ENCODE data around the gene OLFML3.

The OLFML3 gene

DNA sequence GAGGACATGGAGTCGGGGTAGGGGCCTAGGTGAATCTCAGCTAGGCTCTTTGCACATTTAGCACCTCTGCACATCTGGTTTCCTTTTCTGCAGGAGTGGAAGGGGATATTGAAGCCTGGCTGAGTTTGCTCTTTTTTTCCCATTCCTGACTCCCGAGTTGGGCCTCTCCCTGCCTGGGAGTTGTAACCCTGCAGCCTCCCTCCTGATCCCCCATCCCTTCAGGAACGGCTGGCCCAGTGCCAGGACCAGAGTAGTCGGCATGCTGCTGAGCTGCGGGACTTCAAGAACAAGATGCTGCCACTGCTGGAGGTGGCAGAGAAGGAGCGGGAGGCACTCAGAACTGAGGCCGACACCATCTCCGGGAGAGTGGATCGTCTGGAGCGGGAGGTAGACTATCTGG lies 836 bp downstream of the OLFML3 start:
- H4K20me1 ChIP-seq (ENCODE audit: insufficient read depth, low read length): no peaks in the 10 kb centered on the region
- DNase-seq (no peak), ATAC-seq (ENCODE audit: insufficient read depth, low read depth) (no peak)
- no peaks in the 10 kb centered on the region for H3K9me3 ChIP-seq (ENCODE audit: insufficient read depth, low read length, severe bottlenecking)
- no peaks in the 10 kb centered on the region for H3K79me2 ChIP-seq (ENCODE audit: insufficient read depth, low read length)
- TF ChIP-seq, protein P1, sequence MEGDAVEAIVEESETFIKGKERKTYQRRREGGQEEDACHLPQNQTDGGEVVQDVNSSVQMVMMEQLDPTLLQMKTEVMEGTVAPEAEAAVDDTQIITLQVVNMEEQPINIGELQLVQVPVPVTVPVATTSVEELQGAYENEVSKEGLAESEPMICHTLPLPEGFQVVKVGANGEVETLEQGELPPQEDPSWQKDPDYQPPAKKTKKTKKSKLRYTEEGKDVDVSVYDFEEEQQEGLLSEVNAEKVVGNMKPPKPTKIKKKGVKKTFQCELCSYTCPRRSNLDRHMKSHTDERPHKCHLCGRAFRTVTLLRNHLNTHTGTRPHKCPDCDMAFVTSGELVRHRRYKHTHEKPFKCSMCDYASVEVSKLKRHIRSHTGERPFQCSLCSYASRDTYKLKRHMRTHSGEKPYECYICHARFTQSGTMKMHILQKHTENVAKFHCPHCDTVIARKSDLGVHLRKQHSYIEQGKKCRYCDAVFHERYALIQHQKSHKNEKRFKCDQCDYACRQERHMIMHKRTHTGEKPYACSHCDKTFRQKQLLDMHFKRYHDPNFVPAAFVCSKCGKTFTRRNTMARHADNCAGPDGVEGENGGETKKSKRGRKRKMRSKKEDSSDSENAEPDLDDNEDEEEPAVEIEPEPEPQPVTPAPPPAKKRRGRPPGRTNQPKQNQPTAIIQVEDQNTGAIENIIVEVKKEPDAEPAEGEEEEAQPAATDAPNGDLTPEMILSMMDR (IDR thresholded peaks at IDR 0.05; ENCODE audit: borderline replicate concordance, extremely low read depth, low read length, poor library complexity, severe bottlenecking): no peak
- no peak for TF ChIP-seq EZH2 (IDR thresholded peaks at IDR 0.05; ENCODE audit: borderline replicate concordance, low read depth, low read length, severe bottlenecking)
- H3K4me3 ChIP-seq (ENCODE audit: low read depth in 1 of 2, low read length in 2 of 2): no peak overlapping the region
- H2AFZ ChIP-seq (ENCODE audit: low read depth, low read length): no peak overlapping the region
- H3K27ac ChIP-seq (ENCODE audit: low read length): no peak overlapping the region
- H3K27me3 ChIP-seq (ENCODE audit: insufficient read depth, low read length, poor library complexity): no peaks in the 10 kb centered on the region
- no peak overlapping the region for H3K4me2 ChIP-seq (ENCODE audit: insufficient read depth, low read length)
- H3K36me3 ChIP-seq (ENCODE audit: insufficient read depth, low read length): peaks cover 8% of the 10 kb centered on the region
- no peaks in the 10 kb centered on the region for H3K4me1 ChIP-seq (ENCODE audit: insufficient read depth, low read length)
- no peak overlapping the region for H3K9ac ChIP-seq (ENCODE audit: low read depth, low read length)

- no peaks in the 10 kb centered on the region for H3K79me2 ChIP-seq (ENCODE audit: insufficient read depth, low read length)
- no peaks in the 10 kb centered on the region for H3K9me3 ChIP-seq (ENCODE audit: insufficient read depth, low read length, severe bottlenecking)
- H3K4me3 ChIP-seq (ENCODE audit: low read depth in 1 of 2, low read length in 2 of 2): no peak overlapping the region
- TF ChIP-seq EZH2 (IDR thresholded peaks at IDR 0.05; ENCODE audit: borderline replicate concordance, low read depth, low read length, severe bottlenecking): no peak
- TF ChIP-seq, protein P1 (IDR thresholded peaks at IDR 0.05; ENCODE audit: borderline replicate concordance, extremely low read depth, low read length, poor library complexity, severe bottlenecking): no peak
- H2AFZ ChIP-seq (ENCODE audit: low read depth, low read length): no peak overlapping the region
- no peaks in the 10 kb centered on the region for H3K27me3 ChIP-seq (ENCODE audit: insufficient read depth, low read length, poor library complexity)
- H4K20me1 ChIP-seq (ENCODE audit: insufficient read depth, low read length): no peaks in the 10 kb centered on the region
- no peak overlapping the region for H3K4me2 ChIP-seq (ENCODE audit: insufficient read depth, low read length)
- H3K27ac ChIP-seq (ENCODE audit: low read length): no peak overlapping the region
- H3K4me1 ChIP-seq (ENCODE audit: insufficient read depth, low read length): no peaks in the 10 kb centered on the region
- ATAC-seq (ENCODE audit: insufficient read depth, low read depth) (no peak), DNase-seq (no peak)
- H3K9ac ChIP-seq (ENCODE audit: low read depth, low read length): no peak overlapping the region
- no peaks in the 10 kb centered on the region for H3K36me3 ChIP-seq (ENCODE audit: insufficient read depth, low read length)
Measured at GRCh38 chr1:113981962-113982931, 3.0 kb downstream of the OLFML3 start.

GRCh38 chr1:113982949-113983348 lies 3.7 kb downstream of the OLFML3 start:
- Histone ChIP-seq H3K27me3 (ENCODE audit: insufficient read depth, low read length, poor library complexity) (no peaks in the 10 kb centered on the region), H2AFZ (ENCODE audit: low read depth, low read length) (no peak overlapping the region), H3K4me1 (ENCODE audit: insufficient read depth, low read length) (no peaks in the 10 kb centered on the region), H3K9ac (ENCODE audit: low read depth, low read length) (no peak overlapping the region), H4K20me1 (ENCODE audit: insufficient read depth, low read length) (no peaks in the 10 kb centered on the region), H3K36me3 (ENCODE audit: insufficient read depth, low read length) (no peaks in the 10 kb centered on the region), H3K4me2 (ENCODE audit: insufficient read depth, low read length) (no peak overlapping the region), H3K9me3 (ENCODE audit: insufficient read depth, low read length, severe bottlenecking) (no peaks in the 10 kb centered on the region), H3K27ac (ENCODE audit: low read length) (no peak overlapping the region), H3K4me3 (ENCODE audit: low read depth in 1 of 2, low read length in 2 of 2) (no peak overlapping the region), H3K79me2 (ENCODE audit: insufficient read depth, low read length) (no peaks in the 10 kb centered on the region)
- DNase-seq (no peak), ATAC-seq (ENCODE audit: insufficient read depth, low read depth) (no peak)
- TF ChIP-seq, protein P1 (IDR thresholded peaks at IDR 0.05; ENCODE audit: borderline replicate concordance, extremely low read depth, low read length, poor library complexity, severe bottlenecking): no peak
- no peak for TF ChIP-seq EZH2 (IDR thresholded peaks at IDR 0.05; ENCODE audit: borderline replicate concordance, low read depth, low read length, severe bottlenecking)
